SK-N-MC (cell line): ENCODE results near the gene GTF3C6.

Source experiments
- DNase-seq: peaks from one replicate; pipeline ENCODE4 v3.0.0-alpha.2; 2011; ENCODE audit warnings: low read depth, low spot score
- H3K27ac ChIP-seq: fragments of 200-600 bp; sonication (generic); 2 replicates; pipeline ENCODE4 v1.5.1; 2016; ENCODE audit warnings: mixed run types
- H3K36me3 ChIP-seq: fragments of 200-600 bp; sonication (generic); 2 replicates; pipeline ENCODE4 v1.6.1; 2017; ENCODE audit warnings: antibody characterized with exemption, low read length, mixed read lengths; ENCODE audit not compliant: insufficient read depth
- H3K4me3 ChIP-seq: fragments of 200-600 bp; sonication (generic); 2 replicates; pipeline ENCODE4 v1.5.1; 2016
- H3K9ac ChIP-seq: fragments of 200-600 bp; sonication (generic); 2 replicates; pipeline ENCODE4 v1.8.0; 2017; ENCODE audit warnings: mixed run types, mixed read lengths; ENCODE audit not compliant: insufficient read length
- H3K9me3 ChIP-seq: fragments of 200-600 bp; sonication (generic); 2 replicates; pipeline ENCODE4 v1.6.1; 2017; ENCODE audit warnings: low read depth, mild to moderate bottlenecking, antibody characterized with exemption, low read length, moderate library complexity, mixed read lengths
- EZH2 ChIP-seq: fragments of 200-600 bp; sonication (generic); IDR thresholded peaks from one replicate; pipeline ENCODE4 v1.6.1; 2017; ENCODE audit warnings: antibody characterized with exemption
- FOXP2 ChIP-seq: optimal IDR thresholded peaks from 2 replicates; pipeline ENCODE3; 2011; ENCODE audit warnings: mild to moderate bottlenecking, moderate library complexity; ENCODE audit not compliant: insufficient read depth; ENCODE audit errors: extremely low read length, control extremely low read depth
- POLR2AphosphoS5 ChIP-seq: IDR thresholded peaks from 2 replicates; pipeline ENCODE4 v1.6.1; 2012; ENCODE audit warnings: mild to moderate bottlenecking, low read depth, low read length, borderline replicate concordance

GTF3C6 gene

GRCh38 chr6:110958329-110959192, at the start of gene GTF3C6:
Gene GTF3C6, plus strand, starts transcription at chr6:110958706. Its CDS starts 64 bp downstream, at chr6:110958770.
- Histone ChIP-seq H3K4me3 (peak within 1 kb of the TSS; percentile 96), H3K9ac (peak within 1 kb of the TSS; percentile 93), H3K36me3 (peaks cover 36% of the 10 kb centered on the region), H3K9me3 (no peaks in the 10 kb centered on the region), H3K27ac (peak within 1 kb of the TSS; percentile 93)
- TF ChIP-seq EZH2 = no peak
- peak; percentile 94 for TF ChIP-seq POLR2AphosphoS5
- TF ChIP-seq FOXP2 = no peak
- DNase-seq = peak; percentile 50

GRCh38 chr6:110930781-110931180, 27.7 kb upstream of the GTF3C6 start:
- DNase-seq = no peak
- Histone ChIP-seq H3K36me3 (no peaks in the 10 kb centered on the region), H3K4me3 (no peak overlapping the region), H3K9ac (no peak overlapping the region), H3K9me3 (no peaks in the 10 kb centered on the region), H3K27ac (no peak overlapping the region)
- TF ChIP-seq FOXP2 (no peak), POLR2AphosphoS5 (no peak), EZH2 (no peak)

- Histone ChIP-seq H3K4me3 (no peak overlapping the region), H3K9me3 (no peaks in the 10 kb centered on the region), H3K36me3 (no peaks in the 10 kb centered on the region), H3K9ac (no peak overlapping the region), H3K27ac (no peak overlapping the region)
- DNase-seq = no peak
- TF ChIP-seq FOXP2 = no peak
- no peak for TF ChIP-seq POLR2AphosphoS5
- TF ChIP-seq EZH2 = no peak
Measured at GRCh38 chr6:110933912-110934311, 24.6 kb upstream of the GTF3C6 start.

GRCh38 chr6:110934381-110934898, 24.1 kb upstream of the GTF3C6 start:
- TF ChIP-seq POLR2AphosphoS5 (no peak), FOXP2 (no peak), EZH2 (no peak)
- Histone ChIP-seq H3K9ac (no peak overlapping the region), H3K4me3 (no peak overlapping the region), H3K9me3 (no peaks in the 10 kb centered on the region), H3K27ac (no peak overlapping the region), H3K36me3 (no peaks in the 10 kb centered on the region)
- no peak for DNase-seq

- Histone ChIP-seq H3K27ac (no peak overlapping the region), H3K9me3 (no peaks in the 10 kb centered on the region), H3K9ac (no peak overlapping the region), H3K4me3 (no peak overlapping the region), H3K36me3 (no peaks in the 10 kb centered on the region)
- TF ChIP-seq EZH2 = no peak
- TF ChIP-seq FOXP2 = no peak
- no peak for TF ChIP-seq POLR2AphosphoS5
- DNase-seq = no peak
Measured at GRCh38 chr6:110935171-110935570, 23.3 kb upstream of the GTF3C6 start.

GRCh38 chr6:110938171-110938570, 20.3 kb upstream of the GTF3C6 start:
- TF ChIP-seq EZH2 (no peak), FOXP2 (no peak), POLR2AphosphoS5 (no peak)
- no peak overlapping the region for H3K9ac ChIP-seq
- no peak for DNase-seq

GRCh38 chr6:110939429-110940200, 18.9 kb upstream of the GTF3C6 start:
- H3K4me3 ChIP-seq = no peak overlapping the region
- DNase-seq = no peak
- no peak overlapping the region for H3K27ac ChIP-seq
- H3K9ac ChIP-seq = no peak overlapping the region
- no peaks in the 10 kb centered on the region for H3K36me3 ChIP-seq
- TF ChIP-seq FOXP2 = no peak
- TF ChIP-seq POLR2AphosphoS5 = no peak
- TF ChIP-seq EZH2 = no peak
- no peaks in the 10 kb centered on the region for H3K9me3 ChIP-seq

More at GRCh38 chr6:110938171-110938570, 20.3 kb upstream of the GTF3C6 start:
- Histone ChIP-seq H3K27ac (no peak overlapping the region), H3K9me3 (no peaks in the 10 kb centered on the region), H3K36me3 (no peaks in the 10 kb centered on the region), H3K4me3 (no peak overlapping the region)

GRCh38 chr6:110944681-110945151, 13.8 kb upstream of the GTF3C6 start:
- Histone ChIP-seq H3K9me3 (no peaks in the 10 kb centered on the region), H3K9ac (no peak overlapping the region), H3K27ac (no peak overlapping the region), H3K36me3 (no peaks in the 10 kb centered on the region), H3K4me3 (no peak overlapping the region)
- TF ChIP-seq POLR2AphosphoS5 (no peak), EZH2 (no peak), FOXP2 (no peak)
- DNase-seq = no peak
